Kidney (tissue), 14 donors: ENCODE results near the gene ERMARD. TPM values are rescaled to one million over a fixed set of nuclear protein-coding genes. Genes with fewer than 3 reads are reported as not detected.
"Not testable (repeated sequence)": the region's sequence is repeated elsewhere in the genome, so short reads cannot be mapped to it uniquely, and the experiment has no call there.

Source experiments
- DNase-seq, 5 donors: peaks; one replicate each; pipeline ENCODE4 v3.0.0-alpha.2; 2013 to 2020
- FAIRE-seq: peaks from 2 replicates; lab custom pipeline; 2012; peaks lifted over from hg19 to GRCh38; lab: Jason Lieb, UNC
- H3K27ac ChIP-seq, 2 donors: one replicate each; pipeline ENCODE4 v1.7.0; 2013; ENCODE audit warnings: low read depth in 2 of 2, low read length in 2 of 2, inconsistent platforms in 1 of 2
- H3K27me3 ChIP-seq: one replicate; pipeline ENCODE4 v1.7.1; 2013; ENCODE audit warnings: low read length, inconsistent platforms; ENCODE audit not compliant: control insufficient read depth, insufficient read depth
- H3K36me3 ChIP-seq, 3 donors: one replicate each; pipeline versions ENCODE4 v1.7.0 to v1.7.1; 2013; ENCODE audit warnings: low read length in 3 of 3, control low read depth in 1 of 3, inconsistent platforms in 1 of 3; ENCODE audit not compliant: insufficient read depth in 3 of 3, control insufficient read depth in 2 of 3
- H3K4me1 ChIP-seq, 3 donors: one replicate each; pipeline versions ENCODE4 v1.7.0 to v1.7.1; 2013; ENCODE audit warnings: low read length in 3 of 3, inconsistent platforms in 1 of 3, low read depth in 1 of 3; ENCODE audit not compliant: control insufficient read depth in 2 of 3, insufficient read depth in 2 of 3
- H3K4me3 ChIP-seq, 3 donors: one replicate each; pipeline versions ENCODE4 v1.7.0 to v1.8.1; 2013; ENCODE audit warnings: low read length in 3 of 3, control low read depth in 1 of 3, inconsistent platforms in 1 of 3
- H3K9ac ChIP-seq, 3 donors: one replicate each; pipeline versions ENCODE4 v1.7.0 to v1.7.1; 2013; ENCODE audit warnings: low read length in 3 of 3, control low read depth in 1 of 3, inconsistent platforms in 1 of 3
- H3K9me3 ChIP-seq, 3 donors: one replicate each; pipeline versions ENCODE4 v1.7.0 to v1.7.1; 2013; ENCODE audit warnings: low read length in 3 of 3, control low read depth in 1 of 3, inconsistent platforms in 1 of 3; ENCODE audit not compliant: control insufficient read depth in 2 of 3, insufficient read depth in 1 of 3
- intact Hi-C: fragments of 100-400 bp; cut with DNase I; formaldehyde crosslinking; loops from one replicate; pipeline ENCODE4 v1.11.1; 2022
- polyA plus RNA-seq: library from polyadenylated mRNA; stranded (reverse); fragments of 350-450 nt; fragmentation: Illumina TruSeq; extraction: RNeasy Lipid Tissue Mini Kit (QIAGEN cat#74804); gene quantifications from one replicate; pipeline ENCODE4 v1.2.3, GENCODE V29; 2014; ENCODE audit warnings: low read depth, low replicate concordance; ENCODE audit not compliant: insufficient read depth
- total RNA-seq: library from RNA; stranded (reverse); fragmentation: NEBNext Ultra II Directional; extraction: Animal tissue kit (Norgen Biotek cat#: 25700); gene quantifications from one replicate; pipeline ENCODE4 v1.2.1, GENCODE V29; 2021
- TF ChIP-seq, protein P1 (sequence below): IDR thresholded peaks from 3 replicates; pipeline ENCODE4 v1.5.1; 2012; ENCODE audit warnings: mild to moderate bottlenecking, moderate library complexity, borderline replicate concordance; ENCODE audit not compliant: insufficient read depth; ENCODE audit errors: extremely low read depth
- donor health status: control.
- donor health status: control.
- donor health status: control.
- donor health status: control.
- donor health status: control.
- donor health status: DM: yes; HTN: yes; CAD: no.
- donor health status: Normal renal cell carcinoma (clear cell type).

The ERMARD gene
- total and polyA plus RNA-seq, 2 donors from 2014 or later = 22.3 to 36.8 TPM

DNA sequence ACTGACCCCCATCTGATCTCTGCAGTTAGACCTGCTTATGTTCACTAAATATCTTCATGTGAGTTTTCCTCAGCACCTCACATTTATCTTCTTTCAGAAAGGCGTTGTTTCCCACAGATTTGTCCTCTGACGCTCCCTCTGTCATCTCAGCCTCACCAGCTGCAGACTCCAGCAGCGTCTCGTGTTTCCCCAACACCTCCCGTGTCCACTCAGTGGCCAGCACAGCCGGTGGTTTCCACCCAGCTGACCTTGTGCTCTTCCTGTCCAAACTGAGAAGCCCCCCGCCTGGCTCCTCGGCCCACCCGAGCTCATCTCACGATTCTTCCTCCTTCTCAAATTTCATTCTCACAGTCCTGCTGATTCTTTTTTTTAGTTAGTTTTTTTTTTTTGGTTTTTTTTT is 12.5 kb downstream of the ERMARD start:
- Histone ChIP-seq H3K9ac (no peak overlapping the region), H3K4me3 (no peak overlapping the region), H3K4me1 (no peaks in the 10 kb centered on the region), H3K27me3 (no peaks in the 10 kb centered on the region), H3K9me3 (no peaks in the 10 kb centered on the region), H3K27ac (no peak overlapping the region), H3K36me3 (peaks cover 7 to 50% (median 35%) of the 10 kb centered on the region in 3 donors)
- DNase-seq (peak in 3 of 5 donors; percentile 50 to 65 (median 60)), FAIRE-seq (no peak)
- intact Hi-C loops = no loop called here
- TF ChIP-seq, protein P1, sequence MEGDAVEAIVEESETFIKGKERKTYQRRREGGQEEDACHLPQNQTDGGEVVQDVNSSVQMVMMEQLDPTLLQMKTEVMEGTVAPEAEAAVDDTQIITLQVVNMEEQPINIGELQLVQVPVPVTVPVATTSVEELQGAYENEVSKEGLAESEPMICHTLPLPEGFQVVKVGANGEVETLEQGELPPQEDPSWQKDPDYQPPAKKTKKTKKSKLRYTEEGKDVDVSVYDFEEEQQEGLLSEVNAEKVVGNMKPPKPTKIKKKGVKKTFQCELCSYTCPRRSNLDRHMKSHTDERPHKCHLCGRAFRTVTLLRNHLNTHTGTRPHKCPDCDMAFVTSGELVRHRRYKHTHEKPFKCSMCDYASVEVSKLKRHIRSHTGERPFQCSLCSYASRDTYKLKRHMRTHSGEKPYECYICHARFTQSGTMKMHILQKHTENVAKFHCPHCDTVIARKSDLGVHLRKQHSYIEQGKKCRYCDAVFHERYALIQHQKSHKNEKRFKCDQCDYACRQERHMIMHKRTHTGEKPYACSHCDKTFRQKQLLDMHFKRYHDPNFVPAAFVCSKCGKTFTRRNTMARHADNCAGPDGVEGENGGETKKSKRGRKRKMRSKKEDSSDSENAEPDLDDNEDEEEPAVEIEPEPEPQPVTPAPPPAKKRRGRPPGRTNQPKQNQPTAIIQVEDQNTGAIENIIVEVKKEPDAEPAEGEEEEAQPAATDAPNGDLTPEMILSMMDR = no peak

DNA sequence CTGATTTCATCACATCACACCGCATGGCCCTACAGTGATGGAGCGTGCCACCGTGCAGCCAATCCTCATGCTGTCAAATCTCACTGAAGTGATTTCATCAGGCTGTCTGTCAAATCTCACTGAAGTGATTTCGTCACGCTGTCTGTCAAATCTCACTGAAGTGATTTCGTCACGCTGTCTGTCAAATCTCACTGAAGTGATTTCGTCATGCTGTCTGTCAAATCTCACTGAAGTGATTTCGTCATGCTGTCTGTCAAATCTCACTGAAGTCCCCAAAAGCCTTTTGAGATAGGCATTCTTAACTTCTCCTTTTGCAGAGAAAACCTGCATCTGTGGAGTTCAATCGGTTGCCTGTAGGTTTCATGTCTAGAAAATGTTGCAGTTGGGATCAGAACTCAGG is 14.4 kb downstream of the ERMARD start:
- FAIRE-seq, H3K4me1 ChIP-seq, H3K27ac ChIP-seq, H3K4me3 ChIP-seq, H3K27me3 ChIP-seq, intact Hi-C loops, DNase-seq, H3K9ac ChIP-seq, H3K9me3 ChIP-seq: not testable (repeated sequence)
- H3K36me3 ChIP-seq = peaks cover 7 to 31% (median 22%) of the 10 kb centered on the region in 3 donors

DNA sequence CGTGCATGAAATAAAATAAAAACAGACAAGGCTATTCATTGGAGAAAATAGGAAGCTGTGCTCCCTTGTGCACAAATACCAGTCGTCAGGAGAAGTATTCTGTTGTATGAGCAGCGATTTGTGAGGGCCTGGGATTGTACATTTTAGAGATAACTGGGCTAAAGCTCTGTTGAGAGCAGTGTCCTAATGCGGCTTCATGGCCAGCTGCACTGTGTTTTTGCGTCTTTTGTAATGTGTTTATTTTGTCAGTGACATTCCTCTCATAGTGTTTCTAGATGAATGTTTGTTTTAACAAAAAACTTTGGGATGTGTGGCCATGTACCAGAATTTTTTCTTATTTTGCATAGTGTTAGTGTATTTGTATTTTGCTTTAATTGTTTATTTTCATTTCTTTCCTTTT is 14.8 kb downstream of the ERMARD start:
- DNase-seq (peak in 2 of 5 donors; percentile 26 to 69), FAIRE-seq (no peak)
- H3K27ac ChIP-seq = no peak overlapping the region
- intact Hi-C loops = no loop called here
- no peaks in the 10 kb centered on the region for H3K9me3 ChIP-seq
- H3K36me3 ChIP-seq = peaks cover 7 to 30% (median 19%) of the 10 kb centered on the region in 3 donors
- H3K27me3 ChIP-seq = no peaks in the 10 kb centered on the region
- TF ChIP-seq, protein P1 = no peak
- H3K4me3 ChIP-seq = no peak overlapping the region
- no peak overlapping the region for H3K9ac ChIP-seq
- H3K4me1 ChIP-seq = no peaks in the 10 kb centered on the region

DNA sequence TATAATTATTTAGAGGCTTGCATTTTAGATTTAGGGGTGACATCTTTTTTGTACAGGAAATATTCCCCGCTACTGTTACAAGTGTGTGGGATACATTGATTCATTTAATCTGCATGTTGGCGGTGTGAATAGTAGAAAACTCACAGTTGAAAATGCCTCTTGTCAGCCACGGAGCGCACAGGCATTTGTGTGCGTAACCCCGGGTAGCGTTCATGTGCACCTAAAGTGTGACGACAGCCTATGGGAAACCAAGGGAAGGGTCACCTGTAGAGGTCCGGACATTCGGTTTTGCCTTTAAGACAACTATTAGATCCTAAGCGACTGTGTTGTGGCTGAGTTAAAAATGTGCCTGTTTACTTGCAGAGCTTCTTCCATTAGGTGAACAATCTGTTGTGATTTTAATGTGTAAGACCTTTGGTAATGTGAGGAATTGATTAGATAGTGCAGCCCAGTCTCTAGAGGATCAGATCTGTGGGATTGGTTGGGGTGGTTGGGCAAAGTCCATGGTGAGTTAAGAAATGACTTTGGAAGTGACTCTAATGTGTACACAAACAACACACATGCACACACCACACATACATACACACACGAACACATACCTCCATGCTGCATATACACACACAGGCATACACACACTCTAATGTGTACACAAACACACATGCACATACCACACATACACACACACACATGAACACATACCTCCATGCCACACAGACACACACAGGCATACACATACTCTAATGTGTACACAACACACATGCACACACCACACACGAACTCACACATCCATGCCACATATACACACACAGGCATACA is 15.7 kb downstream of the ERMARD start:
- FAIRE-seq = no peak
- H3K27ac ChIP-seq = no peak overlapping the region
- H3K27me3 ChIP-seq = no peaks in the 10 kb centered on the region
- no peaks in the 10 kb centered on the region for H3K4me1 ChIP-seq
- no peak for DNase-seq
- TF ChIP-seq, protein P1 = no peak
- intact Hi-C loops = no loop called here
- peaks cover 7 to 34% (median 22%) of the 10 kb centered on the region in 3 donors for H3K36me3 ChIP-seq
- H3K9ac ChIP-seq = no peak overlapping the region
- H3K9me3 ChIP-seq = no peaks in the 10 kb centered on the region
- H3K4me3 ChIP-seq = no peak overlapping the region
